Smooth muscle cell of trachea (primary cell): Measurements from ENCODE around the gene DEPDC1. TPM values are rescaled to one million over a fixed set of nuclear protein-coding genes. Genes with fewer than 3 reads are reported as not detected.

ENCODE experiments used
- total RNA-seq: library from RNA; depleted of rRNA; stranded (reverse); fragments of >200 nt; gene quantifications from 2 replicates; pipeline ENCODE4 v1.2.1, GENCODE V29; 2014

Gene DEPDC1, protein sequence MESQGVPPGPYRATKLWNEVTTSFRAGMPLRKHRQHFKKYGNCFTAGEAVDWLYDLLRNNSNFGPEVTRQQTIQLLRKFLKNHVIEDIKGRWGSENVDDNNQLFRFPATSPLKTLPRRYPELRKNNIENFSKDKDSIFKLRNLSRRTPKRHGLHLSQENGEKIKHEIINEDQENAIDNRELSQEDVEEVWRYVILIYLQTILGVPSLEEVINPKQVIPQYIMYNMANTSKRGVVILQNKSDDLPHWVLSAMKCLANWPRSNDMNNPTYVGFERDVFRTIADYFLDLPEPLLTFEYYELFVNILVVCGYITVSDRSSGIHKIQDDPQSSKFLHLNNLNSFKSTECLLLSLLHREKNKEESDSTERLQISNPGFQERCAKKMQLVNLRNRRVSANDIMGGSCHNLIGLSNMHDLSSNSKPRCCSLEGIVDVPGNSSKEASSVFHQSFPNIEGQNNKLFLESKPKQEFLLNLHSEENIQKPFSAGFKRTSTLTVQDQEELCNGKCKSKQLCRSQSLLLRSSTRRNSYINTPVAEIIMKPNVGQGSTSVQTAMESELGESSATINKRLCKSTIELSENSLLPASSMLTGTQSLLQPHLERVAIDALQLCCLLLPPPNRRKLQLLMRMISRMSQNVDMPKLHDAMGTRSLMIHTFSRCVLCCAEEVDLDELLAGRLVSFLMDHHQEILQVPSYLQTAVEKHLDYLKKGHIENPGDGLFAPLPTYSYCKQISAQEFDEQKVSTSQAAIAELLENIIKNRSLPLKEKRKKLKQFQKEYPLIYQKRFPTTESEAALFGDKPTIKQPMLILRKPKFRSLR
- total RNA-seq, result 3.3 and 35.5 TPM in 2 replicates

DNA sequence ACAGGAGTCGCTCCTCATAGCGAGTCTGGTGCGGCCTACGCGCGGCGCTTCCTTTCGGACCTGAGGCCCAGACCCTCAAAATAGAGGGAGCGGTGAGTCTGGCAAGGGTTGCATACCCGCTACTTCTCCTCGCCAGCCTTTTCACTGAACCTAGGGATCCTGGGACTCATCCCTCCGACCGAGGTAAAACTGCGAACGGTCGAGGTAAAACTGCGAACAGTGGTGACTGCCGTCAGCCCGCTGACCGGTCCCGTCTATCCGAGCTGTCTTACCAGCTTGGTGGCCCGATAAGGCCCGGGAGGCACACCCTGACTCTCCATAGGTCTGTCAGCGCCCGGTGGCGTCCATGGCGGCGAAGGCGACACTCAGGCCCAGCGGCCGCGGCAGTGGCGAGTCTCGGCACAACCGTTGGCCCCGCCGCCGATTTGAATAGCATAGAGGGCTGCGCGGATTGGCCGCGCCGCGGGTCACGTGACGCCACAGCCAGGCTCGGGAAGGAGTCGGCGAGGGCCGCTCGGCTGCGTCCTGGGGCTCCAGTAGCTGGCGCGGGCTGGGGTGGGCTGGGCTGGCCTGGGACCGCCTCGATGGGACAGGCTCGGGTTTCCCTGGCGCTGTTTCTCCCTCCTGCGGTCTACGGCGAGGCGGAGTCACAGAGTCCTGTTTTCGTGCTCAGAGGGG is at the start of gene DEPDC1:
Gene DEPDC1, minus strand, starts transcription at position 403 of the 678 bp plus-strand sequence. Its CDS starts 83 bp downstream, at position 320.

GRCh38 chr1:68449901-68450300 is 47.0 kb downstream of the DEPDC1 start, which contains the start of gene RPE65:
Gene RPE65, minus strand, starts transcription at chr1:68449954. Its CDS starts 49 bp downstream, at chr1:68449905.

Other genes with a start within 250 kb of the DEPDC1 start
- not detected in 2 replicates for gene RPE65, start 47.1 kb downstream of the DEPDC1 start, total RNA-seq